T1000 (cell line): Measurements from ENCODE around the gene MALT1.
A peak's percentile ranks its signal among the peaks of the same experiment; 100 is the strongest.
"Not testable (repeated sequence)": the region's sequence is repeated elsewhere in the genome, so short reads cannot be mapped to it uniquely, and the experiment has no call there.

ENCODE experiments used
- DNase-seq: peaks from one replicate; lab custom pipeline; 2025; ENCODE audit warnings: mixed read lengths; lab: John Stamatoyannopoulos, UW

MALT1 gene

DNA sequence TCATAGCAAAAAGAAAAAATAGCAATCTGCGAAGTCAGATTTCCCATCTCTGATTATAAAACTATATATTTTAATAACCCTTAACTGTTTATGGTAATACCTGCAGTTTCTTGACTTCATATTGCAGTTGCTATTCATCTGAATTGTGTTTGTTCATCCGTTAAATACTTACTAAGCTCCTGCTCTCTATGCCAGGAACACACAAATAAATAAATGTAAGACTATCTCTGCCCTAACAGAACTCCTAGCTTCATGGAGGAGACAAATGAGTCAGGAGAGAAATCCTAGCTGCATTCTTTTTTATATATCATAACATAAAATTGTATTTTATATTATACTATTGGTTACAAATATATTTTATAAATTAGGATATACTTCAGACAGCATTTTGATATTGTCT is 61.2 kb downstream of the MALT1 start:
- DNase-seq = no peak

DNA sequence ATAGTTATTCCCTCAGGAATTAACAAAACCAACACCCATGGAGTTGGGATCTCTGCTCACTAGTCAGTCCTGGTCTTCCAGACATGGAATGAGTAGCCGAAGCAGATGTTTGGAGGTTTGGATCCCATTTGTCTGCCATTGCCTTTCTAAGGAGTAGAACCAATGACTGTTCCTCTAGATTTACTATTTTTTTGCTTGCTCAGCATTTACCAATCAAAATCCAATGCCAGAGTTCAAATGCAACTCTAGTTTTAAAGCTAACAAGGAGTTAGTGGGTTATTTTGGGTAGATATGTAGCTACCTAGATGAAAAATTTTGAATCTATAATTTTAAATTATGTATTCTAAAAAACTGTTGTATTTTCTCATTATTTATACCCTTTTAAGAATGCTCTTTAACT is 62.6 kb downstream of the MALT1 start:
- no peak for DNase-seq

DNA sequence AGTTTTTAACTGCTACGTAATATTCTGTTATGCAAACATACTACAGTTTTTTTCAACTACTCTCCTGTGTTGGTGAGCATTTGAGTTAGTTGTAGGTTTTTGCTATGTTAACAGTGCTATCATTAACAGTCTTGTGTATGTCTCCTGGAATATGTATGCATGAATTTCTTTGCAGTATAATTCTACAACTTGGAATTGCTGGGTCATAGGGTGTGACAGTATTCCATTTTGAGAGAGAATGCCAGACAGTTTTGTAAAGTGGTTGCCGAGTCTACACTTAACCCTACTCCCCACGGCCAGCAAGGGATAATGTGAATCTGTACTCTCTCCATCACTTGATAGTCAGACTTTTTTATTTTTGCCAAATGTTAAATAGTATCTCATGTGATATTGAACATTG is 67.1 kb downstream of the MALT1 start:
- DNase-seq = no peak

DNA sequence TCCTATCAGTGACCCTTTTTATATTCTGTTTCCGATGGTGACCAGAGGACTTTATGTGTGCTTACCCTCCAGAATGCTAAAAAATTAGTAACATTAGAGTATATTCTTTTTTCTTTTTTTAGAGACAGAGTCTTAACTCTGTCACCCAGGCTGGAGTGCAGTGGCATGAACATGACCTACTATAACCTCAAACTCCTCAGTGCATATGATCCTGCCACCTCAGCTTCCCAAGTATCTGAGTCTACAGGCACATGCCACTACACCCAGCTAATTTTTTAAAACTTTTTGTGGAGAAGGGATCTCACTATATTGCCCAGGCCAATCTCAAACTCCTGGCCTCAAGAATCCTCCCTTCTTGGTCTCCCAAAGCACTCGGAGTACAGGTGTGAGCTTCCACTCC is 74.6 kb downstream of the MALT1 start:
- DNase-seq = no peak

DNA sequence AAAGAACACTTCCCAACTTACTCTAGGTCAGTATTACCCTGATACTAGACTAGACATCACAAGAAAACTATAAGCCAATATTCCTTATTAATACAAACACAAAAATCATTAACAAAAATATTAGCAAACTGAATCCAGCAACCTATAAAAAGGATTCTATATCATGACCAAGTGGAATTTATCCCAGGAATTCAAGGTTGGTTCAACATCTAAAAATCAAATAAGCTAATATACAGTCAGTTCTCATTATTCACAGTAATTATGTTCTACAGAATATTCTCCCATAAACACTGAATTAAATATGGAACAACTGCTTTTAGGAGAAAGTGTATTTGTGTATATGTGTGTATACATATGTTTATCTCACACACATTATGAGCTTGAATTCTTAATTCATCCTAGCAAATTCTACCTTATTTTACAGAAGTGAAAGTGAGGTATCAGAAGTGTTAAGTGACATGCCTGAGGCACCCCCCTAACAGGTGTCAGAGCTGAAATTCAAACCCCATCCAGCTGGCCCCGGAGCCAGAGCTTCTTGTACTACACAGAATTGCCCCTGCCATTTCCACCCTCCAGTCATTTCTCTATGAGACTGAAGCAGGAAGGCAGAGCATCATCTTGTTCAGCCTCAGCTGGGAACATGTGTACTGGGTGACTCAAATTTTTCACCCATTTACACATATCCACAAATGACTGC is 77.8 kb downstream of the MALT1 start:
- DNase-seq = no peak

DNA sequence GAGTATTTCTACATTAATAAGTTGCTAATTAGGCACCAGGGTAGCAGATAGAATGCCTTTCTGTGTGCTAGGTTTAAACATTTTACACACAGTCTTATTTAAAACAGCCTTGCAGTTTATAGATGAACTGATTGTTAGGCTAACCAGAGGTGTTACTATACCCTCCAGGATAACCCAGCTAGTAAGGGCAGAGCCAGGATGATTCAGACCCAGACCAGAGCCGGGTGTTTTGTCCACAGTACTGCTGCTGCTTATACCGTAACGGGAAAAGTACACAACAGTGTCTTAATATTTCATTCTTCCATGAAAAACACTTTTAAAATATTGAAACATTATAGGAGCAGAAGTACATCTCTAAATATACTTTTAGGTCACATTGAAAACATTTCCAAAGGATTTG is 82.7 kb downstream of the MALT1 start:
- no peak for DNase-seq

DNA sequence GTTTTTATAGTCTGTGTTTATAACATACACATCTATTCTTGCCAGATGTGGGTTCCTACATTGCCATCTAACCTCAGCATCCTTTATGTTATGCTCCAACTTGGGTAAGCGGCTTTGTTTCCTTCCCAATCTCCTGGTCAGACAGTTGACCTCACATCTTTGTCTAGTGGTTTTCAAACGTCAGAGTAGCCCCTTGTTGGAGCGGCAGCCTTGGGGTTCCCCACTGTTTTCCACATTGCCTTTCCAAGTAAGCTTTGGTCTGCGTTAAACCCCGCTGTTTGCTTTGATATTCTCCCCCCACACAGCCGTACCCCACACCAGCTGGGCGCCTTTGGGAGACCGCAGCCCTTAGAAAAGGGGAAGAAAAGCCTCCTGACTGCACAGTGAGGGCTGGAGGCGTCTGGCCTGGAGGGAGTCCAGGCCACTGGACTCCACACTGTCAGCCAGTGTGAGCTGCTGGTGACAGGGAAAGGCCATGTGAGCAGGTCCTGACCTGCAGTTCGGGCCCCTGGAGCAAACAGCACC is 83.3 kb downstream of the MALT1 start:
- no peak for DNase-seq

DNA sequence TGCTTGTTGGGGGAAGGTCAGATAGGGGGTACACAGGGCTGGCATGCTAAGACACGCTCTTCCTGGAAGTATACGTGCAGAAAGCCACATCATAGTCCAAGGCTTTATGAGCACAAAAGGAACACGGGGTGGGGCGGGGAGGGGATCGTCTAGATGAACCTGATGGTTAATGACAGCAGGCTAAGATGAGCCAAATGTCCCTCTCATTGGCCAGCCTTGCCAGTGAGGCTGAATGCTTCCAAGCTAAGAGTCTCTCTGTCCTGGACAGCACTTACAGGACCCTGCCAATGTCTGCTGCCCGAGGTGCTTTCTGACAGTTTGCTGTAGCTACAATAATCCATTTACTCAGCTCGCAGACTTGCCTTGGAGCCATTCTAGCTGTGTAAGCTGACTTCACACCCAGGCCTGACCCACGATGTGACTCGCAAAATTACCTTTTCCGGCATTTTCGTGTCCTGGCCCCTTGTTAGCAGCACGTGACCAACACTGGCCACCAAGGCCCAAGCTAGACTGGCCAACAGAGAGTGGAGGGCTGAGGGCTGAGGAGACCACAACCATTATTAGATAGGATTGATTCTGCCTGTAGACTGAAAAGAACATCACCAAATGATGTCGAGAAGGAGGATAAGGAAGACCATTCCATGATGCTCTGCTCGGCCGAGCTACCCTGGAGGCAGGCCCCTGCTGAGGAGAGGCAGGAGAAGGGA is 84.2 kb downstream of the MALT1 start:
- no peak for DNase-seq

DNA sequence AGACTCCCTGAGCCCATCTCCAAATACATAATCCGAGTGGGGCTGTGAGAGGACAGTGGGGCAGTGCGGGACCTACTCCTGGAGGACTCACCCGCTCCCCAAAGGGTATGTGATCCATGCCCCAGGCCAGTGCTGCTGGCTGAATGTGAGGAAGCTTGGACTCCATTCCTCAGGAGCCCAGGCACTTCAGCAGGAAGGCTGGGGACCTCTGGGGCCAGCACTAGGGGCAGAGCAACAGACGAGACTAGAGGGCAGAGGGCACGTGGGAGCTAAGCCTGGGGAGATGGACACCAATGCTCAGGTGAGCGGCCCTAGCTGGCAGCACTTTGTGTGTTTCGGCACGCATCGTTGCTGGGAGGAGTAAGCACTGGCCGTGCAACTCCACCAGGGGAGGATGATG is 84.9 kb downstream of the MALT1 start:
- no peak for DNase-seq

DNA sequence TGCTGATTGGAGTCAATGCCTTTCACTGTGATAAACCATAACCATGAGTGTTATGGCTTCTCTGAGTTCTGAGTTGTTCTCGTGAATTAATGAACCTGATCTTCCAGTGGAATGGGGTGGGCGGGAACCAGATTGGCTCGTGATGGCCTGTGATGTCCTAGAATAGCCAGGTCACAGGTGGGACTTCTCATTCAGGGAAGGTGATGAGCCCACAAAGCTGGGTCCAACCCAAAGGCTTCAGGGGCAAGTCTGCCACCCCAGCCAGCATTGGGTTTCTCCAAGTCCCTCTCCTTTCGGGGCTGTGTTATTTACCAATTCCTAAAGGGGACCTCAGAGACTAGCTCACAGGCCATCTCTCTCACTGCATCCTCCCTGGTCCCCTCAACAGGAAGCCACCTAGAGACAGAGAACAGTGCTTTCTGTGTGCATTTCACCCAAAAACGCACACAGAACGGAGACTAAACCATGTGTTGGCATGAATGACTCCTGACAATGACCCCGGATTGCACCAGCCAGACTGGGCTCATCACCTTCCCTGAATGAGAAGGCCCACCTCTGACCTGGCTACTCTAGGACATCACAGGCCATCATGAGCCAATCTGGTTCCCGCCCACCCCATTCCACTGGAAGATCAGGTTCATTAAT is 85.5 kb downstream of the MALT1 start:
- no peak for DNase-seq

DNA sequence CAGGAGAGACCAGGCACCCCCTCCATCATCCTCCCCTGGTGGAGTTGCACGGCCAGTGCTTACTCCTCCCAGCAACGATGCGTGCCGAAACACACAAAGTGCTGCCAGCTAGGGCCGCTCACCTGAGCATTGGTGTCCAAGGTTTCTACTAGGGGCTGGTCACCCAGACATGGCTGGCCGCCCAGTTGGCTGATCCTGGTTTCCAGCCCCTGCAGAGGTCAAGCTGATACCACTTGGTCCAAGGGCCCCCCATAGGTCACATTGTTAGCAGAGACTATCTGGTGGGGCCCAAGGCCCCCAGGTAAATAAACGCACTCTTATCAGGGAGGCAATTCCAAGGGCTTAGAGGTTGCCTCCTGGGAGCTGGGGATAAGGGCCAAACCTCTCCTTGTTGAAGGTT is 86.1 kb downstream of the MALT1 start:
- not testable (repeated sequence) for DNase-seq

DNA sequence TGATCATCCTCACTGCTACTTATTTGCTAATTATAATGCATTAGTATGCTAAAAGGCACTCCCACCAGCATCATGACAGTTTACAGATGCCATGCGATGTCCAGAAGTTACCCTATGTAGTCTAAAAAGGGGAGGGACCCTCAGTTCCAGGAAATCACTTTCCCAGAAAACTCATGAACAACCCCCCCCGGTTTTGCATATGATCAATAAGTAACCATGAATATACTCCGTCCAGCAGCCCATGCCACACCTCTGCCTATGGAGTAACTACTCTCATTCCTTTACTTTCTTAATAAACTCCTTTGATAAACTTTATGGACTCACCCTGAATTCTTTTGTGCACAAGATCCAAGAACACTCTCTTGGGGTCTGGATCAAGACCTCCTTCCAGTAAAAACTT is 86.8 kb downstream of the MALT1 start:
- no peak for DNase-seq

DNA sequence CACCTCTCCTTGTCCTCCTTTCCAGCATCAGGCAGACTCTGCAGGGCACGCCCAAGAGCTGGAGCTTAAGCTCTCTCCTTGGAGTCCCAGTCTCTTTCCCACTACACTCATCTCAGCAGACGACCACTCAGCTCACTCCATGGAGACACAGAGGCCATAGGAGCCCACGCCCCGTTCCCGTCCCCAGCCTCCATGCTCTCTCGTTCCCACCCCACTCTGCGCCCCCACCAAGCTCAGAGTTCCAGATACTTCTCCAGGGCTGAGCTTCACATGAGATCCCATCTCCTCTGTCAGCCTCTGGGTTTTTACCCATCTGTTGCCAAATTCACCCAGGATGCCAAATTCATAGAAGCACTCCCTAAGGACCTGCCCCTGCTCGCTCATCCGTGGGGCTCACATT is 87.3 kb downstream of the MALT1 start:
- no peak for DNase-seq

DNA sequence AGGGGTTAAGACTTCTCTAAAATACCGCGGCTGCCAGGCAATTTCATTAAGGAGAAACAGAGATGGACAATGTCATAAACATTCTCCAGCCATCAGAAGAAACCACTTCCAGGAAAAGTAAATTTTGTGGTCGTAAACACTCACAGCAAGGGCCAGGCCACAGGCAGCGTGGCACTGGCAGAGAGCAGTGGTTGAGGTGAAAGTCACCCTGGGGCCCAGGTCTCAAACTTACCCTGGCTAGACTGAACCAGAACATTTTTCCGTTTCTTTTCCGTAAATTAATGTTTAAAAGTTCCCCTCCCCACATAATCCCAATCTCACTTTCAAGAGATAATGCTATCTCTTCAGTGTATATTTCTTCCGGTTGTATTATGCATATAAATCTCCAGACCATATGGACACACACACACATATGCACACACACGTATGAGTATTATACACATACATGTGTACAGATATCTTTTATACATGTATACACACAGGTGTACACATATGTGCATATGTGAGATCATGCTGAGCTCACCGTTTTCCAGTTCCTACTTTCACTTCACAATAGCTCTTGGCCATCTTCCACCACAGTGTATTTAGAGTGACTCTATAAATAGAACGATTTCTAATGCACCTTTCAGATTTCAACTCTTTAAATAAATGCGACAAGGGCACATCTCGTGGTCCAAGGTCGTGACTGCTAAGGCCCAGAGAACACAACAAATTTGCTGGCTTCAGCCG is 90.1 kb downstream of the MALT1 start:
- DNase-seq = no peak

DNA sequence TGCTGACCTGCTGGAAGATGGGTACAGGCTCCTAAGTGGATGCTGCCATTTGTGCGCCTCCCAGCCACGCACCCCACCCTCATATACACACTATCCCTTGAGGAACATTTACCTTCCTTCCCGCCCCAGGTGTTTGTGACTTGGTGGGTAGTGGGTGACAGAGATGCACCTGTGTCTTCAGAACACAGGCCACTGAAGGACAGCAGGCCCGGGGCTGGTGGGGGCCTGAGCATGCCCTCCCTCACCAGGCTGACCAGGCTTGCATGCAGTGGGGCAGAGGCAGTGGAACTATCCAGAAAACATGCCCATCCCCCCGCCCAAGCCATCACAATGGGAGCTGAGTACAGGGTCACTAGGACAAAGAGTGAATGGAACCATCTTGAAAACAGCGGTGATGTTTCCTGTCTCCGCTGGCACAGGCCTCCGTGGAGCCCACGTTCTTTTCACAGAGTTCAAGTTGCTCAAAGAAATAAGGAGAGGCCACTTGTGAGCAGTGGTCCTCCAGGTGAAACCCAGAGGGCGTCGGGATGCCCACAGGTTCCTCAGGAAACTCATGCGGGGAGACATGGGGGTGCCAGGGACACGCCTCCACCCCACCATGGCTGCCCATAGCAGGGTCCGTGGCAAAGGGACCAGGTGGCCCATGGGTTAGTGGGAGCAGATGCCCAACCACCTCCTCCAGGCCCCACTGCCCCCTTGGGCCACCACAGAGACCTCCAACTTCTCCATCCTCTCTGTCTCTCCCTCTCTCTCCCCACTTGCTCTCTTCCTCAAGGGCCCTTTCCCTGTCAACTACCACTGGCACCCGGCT is 90.9 kb downstream of the MALT1 start:
- DNase-seq = no peak

DNA sequence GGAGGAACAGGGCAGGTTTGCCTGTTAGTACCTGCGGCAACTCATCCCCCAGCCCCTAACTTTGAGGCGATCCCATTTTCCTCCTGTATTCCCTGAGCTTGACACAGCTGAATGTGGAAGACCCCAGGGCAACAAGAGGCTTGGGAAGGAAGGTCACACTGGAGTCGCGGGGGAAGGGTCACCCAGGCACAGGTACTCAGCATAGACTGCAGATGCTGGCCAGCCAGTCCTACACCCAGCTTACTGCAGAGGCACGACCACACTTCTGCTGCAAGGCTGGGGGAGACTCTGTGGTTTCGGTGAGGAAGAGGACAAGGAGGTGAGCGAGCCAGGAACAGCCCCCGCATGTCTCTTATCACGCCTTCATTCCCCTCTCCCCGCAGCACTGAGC is 91.5 kb downstream of the MALT1 start:
- no peak for DNase-seq

DNA sequence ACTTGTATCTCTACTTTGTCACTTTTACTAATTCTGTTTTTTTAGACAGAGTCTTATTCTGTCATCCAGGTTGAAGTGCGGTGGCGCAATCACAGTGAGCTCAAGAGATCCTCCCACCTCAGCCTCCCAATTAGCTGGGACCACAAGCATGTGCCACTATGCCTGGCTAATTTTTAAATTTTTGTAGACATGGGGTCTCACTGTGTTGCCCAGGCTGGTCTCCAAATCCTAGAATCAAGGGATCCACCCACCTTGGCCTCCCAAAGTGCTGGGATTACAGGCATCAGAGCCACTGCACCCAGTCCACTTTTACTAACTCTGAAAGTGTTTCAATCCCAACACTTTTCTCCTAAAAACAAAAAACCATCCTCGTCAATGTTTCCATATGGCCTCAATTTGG is 94.9 kb downstream of the MALT1 start:
- DNase-seq = no peak

DNA sequence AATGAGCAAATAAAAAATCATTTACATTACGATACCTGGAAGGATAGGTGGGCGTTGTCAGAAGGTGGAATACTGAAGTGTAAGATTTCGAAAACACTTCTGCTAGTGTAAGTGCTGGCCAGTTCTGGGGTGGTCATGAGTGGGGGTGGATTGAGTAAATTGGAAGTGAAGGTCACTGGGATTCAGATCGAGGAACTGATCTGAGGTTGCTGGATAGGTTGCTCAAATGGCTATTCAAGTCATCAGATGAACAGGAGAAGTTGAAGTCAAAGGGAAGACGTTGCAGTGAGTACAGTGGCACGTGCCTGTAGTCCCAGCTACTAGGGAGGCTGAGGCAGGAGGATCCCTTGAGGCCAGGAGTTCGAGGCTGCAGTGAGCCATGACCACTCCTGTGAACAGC is 95.7 kb downstream of the MALT1 start:
- DNase-seq = no peak

DNA sequence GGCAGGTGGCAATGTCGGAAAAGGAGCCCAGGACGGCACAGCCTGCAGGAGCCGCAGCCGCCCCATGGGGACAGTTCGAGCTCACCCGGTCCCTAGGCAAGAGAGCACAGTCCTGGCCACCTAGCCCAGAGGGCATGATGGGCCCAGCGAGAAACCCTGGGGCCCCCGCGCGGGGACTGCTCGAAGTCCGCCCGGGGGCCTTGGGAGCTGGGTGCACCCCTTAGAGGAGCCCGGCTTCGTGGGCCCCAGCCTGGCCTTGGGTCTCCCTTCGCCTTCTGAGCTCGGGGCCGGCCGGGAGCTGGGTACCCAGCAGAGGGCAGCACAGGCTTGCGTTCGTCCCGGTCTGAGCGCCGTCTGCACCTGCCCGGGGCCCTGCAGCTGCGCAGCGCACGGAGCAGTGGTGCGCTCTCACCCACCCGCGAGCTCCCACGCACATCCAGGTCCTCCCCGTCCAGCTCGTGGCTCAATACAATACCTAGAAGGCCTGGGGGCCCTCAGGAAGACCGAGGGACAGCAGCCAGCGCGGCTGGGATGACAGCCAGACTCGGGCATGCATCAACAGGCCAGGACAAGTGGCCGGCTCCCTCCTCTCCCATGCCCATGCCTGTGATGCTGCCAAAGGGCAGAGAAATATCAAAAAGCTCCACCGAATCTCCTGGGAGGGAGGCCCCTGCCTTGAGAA is 97.2 kb downstream of the MALT1 start:
- DNase-seq = peak; percentile 32

DNA sequence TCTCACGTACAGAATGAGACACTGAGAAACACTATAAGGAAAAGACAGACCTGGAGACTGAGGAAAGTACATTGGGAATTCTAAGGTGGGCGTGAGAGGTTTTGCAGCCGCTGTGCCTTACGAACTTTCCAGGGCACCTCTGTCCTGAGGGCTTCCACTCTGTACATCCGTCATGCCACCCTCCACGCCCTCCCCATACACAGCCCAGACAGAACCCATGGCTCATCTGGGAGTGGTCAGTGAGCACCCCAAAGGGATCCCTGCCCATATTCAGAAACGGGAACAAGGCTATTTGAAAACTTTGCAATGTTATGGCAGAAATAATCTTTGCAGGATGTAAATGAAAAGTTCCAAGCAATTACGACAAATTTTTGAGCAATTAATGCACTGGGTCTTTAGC is 98.1 kb downstream of the MALT1 start:
- DNase-seq = no peak

DNA sequence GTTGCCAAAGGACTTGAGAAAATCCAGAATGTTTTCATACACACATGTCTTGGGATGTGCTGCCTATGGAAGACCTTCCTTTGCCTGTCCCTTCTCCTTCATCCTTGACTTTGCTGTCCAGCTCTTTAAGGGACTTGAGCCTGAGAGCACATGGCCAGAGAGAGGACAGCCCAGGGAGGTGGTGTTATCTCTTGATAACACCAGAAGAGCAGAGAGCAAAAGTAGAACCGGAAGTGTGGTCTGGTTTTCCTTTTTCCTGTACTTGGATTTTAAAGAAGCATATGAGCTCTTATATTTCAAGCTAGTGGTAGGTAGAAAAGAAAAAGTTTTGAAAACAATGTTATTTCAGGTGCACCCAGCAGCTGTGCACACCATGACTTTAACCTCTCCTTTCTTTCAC is 99.3 kb downstream of the MALT1 start:
- DNase-seq = no peak
